H1 (cell line): ENCODE measurements around the gene ZBTB2. TPM values are rescaled to one million over a fixed set of nuclear protein-coding genes. Genes with fewer than 3 reads are reported as not detected.

Source experiments
- JUN ChIP-seq: IDR thresholded peaks from 2 replicates; pipeline ENCODE4 v1.6.1; 2011; ENCODE audit warnings: low read depth, mild to moderate bottlenecking, improper control_type of control experiment, low read length
- JUND ChIP-seq: IDR thresholded peaks from 2 replicates; pipeline ENCODE4 v1.6.1; 2011; ENCODE audit warnings: mild to moderate bottlenecking, improper control_type of control experiment, low read length
- KDM1A ChIP-seq: fragments of 200-600, 300-600 bp; sonication (generic); IDR thresholded peaks from 2 replicates; pipeline ENCODE4 v1.7.1; 2016; ENCODE audit warnings: mild to moderate bottlenecking, low read length, borderline replicate concordance
- KDM5A ChIP-seq: fragments of 200-600 bp; IDR thresholded peaks from 2 replicates; pipeline ENCODE4 v1.7.1; 2012; ENCODE audit warnings: mild to moderate bottlenecking, low read length, inconsistent platforms, mixed read lengths
- NRF1 ChIP-seq: IDR thresholded peaks from 2 replicates; pipeline ENCODE4 v1.6.1; 2011; ENCODE audit warnings: mild to moderate bottlenecking, low read depth, low read length, improper control_type of control experiment
- RXRA ChIP-seq: IDR thresholded peaks from 2 replicates; pipeline ENCODE4 v1.6.1; 2011; ENCODE audit warnings: low read depth, mild to moderate bottlenecking, low read length, moderate library complexity; ENCODE audit not compliant: insufficient read depth
- SP1 ChIP-seq: IDR thresholded peaks from 2 replicates; pipeline ENCODE4 v1.6.1; 2011; ENCODE audit warnings: low read depth, low read length
- ZNF274 ChIP-seq: IDR thresholded peaks from 2 replicates; pipeline ENCODE4 v1.7.0; 2012; ENCODE audit warnings: low read length, borderline replicate concordance; ENCODE audit errors: extremely low read depth
- polyA plus RNA-seq, 7 experiments: library from polyadenylated mRNA; depleted of rRNA in 3 of 7; stranded (reverse) in 5 of 7; unstranded in 2 of 7; fragments of >200 nt in 5 of 7; fragments of 200-250 nt in 2 of 7; gene quantifications; 1 replicate in 5 of 7; 2 replicates in 1 of 7; 4 replicates in 1 of 7; pipeline versions ENCODE4 v1.2.1 to v1.2.3, GENCODE V29; 2011 to 2013; ENCODE audit warnings: missing spikeins in 2 of 7, mixed read lengths in 2 of 7
- total RNA-seq: library from RNA; stranded (reverse); fragmentation: NEBNext Ultra II Directional; extraction: Animal tissue kit (Norgen Biotek cat#: 25700); gene quantifications from 2 replicates; pipeline ENCODE4 v1.2.1, GENCODE V29; 2021
- TF ChIP-seq, protein P1 (sequence below): fragments of 300-600 bp; sonication (generic); IDR thresholded peaks from 2 replicates; pipeline ENCODE4 v1.7.1; 2012; ENCODE audit warnings: low read length, moderate library complexity, mild to moderate bottlenecking, inconsistent platforms; ENCODE audit not compliant: insufficient replicate concordance
- TF ChIP-seq, protein P2 (sequence below): IDR thresholded peaks from 2 replicates; pipeline ENCODE4 v1.6.1; 2012; ENCODE audit warnings: inconsistent platforms

The ZBTB2 gene
- total and polyA plus RNA-seq, 2 of the 8 experiments (the other 6 are each of a cell fraction or from before 2014, with no cell fraction given), result 16.1 to 23.7 TPM

DNA sequence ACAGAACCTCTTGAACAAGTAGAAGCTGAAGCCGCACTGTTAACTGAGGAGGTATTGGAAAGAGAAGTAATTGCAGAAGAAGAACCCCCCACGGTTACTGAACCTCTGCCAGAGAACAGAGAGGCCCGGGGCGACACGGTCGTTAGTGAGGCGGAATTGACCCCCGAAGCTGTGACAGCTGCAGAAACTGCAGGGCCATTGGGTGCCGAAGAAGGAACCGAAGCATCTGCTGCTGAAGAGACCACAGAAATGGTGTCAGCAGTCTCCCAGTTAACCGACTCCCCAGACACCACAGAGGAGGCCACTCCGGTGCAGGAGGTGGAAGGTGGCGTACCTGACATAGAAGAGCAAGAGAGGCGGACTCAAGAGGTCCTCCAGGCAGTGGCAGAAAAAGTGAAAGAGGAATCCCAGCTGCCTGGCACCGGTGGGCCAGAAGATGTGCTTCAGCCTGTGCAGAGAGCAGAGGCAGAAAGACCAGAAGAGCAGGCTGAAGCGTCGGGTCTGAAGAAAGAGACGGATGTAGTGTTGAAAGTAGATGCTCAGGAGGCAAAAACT, 40.1 kb downstream of the ZBTB2 start (continued):
- TF ChIP-seq, protein P1, sequence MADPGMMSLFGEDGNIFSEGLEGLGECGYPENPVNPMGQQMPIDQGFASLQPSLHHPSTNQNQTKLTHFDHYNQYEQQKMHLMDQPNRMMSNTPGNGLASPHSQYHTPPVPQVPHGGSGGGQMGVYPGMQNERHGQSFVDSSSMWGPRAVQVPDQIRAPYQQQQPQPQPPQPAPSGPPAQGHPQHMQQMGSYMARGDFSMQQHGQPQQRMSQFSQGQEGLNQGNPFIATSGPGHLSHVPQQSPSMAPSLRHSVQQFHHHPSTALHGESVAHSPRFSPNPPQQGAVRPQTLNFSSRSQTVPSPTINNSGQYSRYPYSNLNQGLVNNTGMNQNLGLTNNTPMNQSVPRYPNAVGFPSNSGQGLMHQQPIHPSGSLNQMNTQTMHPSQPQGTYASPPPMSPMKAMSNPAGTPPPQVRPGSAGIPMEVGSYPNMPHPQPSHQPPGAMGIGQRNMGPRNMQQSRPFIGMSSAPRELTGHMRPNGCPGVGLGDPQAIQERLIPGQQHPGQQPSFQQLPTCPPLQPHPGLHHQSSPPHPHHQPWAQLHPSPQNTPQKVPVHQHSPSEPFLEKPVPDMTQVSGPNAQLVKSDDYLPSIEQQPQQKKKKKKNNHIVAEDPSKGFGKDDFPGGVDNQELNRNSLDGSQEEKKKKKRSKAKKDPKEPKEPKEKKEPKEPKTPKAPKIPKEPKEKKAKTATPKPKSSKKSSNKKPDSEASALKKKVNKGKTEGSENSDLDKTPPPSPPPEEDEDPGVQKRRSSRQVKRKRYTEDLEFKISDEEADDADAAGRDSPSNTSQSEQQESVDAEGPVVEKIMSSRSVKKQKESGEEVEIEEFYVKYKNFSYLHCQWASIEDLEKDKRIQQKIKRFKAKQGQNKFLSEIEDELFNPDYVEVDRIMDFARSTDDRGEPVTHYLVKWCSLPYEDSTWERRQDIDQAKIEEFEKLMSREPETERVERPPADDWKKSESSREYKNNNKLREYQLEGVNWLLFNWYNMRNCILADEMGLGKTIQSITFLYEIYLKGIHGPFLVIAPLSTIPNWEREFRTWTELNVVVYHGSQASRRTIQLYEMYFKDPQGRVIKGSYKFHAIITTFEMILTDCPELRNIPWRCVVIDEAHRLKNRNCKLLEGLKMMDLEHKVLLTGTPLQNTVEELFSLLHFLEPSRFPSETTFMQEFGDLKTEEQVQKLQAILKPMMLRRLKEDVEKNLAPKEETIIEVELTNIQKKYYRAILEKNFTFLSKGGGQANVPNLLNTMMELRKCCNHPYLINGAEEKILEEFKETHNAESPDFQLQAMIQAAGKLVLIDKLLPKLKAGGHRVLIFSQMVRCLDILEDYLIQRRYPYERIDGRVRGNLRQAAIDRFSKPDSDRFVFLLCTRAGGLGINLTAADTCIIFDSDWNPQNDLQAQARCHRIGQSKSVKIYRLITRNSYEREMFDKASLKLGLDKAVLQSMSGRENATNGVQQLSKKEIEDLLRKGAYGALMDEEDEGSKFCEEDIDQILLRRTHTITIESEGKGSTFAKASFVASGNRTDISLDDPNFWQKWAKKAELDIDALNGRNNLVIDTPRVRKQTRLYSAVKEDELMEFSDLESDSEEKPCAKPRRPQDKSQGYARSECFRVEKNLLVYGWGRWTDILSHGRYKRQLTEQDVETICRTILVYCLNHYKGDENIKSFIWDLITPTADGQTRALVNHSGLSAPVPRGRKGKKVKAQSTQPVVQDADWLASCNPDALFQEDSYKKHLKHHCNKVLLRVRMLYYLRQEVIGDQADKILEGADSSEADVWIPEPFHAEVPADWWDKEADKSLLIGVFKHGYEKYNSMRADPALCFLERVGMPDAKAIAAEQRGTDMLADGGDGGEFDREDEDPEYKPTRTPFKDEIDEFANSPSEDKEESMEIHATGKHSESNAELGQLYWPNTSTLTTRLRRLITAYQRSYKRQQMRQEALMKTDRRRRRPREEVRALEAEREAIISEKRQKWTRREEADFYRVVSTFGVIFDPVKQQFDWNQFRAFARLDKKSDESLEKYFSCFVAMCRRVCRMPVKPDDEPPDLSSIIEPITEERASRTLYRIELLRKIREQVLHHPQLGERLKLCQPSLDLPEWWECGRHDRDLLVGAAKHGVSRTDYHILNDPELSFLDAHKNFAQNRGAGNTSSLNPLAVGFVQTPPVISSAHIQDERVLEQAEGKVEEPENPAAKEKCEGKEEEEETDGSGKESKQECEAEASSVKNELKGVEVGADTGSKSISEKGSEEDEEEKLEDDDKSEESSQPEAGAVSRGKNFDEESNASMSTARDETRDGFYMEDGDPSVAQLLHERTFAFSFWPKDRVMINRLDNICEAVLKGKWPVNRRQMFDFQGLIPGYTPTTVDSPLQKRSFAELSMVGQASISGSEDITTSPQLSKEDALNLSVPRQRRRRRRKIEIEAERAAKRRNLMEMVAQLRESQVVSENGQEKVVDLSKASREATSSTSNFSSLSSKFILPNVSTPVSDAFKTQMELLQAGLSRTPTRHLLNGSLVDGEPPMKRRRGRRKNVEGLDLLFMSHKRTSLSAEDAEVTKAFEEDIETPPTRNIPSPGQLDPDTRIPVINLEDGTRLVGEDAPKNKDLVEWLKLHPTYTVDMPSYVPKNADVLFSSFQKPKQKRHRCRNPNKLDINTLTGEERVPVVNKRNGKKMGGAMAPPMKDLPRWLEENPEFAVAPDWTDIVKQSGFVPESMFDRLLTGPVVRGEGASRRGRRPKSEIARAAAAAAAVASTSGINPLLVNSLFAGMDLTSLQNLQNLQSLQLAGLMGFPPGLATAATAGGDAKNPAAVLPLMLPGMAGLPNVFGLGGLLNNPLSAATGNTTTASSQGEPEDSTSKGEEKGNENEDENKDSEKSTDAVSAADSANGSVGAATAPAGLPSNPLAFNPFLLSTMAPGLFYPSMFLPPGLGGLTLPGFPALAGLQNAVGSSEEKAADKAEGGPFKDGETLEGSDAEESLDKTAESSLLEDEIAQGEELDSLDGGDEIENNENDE, result no peak
- TF ChIP-seq KDM5A (no peak), RXRA (no peak), SP1 (no peak), JUND (no peak), NRF1 (no peak), KDM1A (no peak), JUN (no peak), ZNF274 (no peak)
- TF ChIP-seq, protein P2, sequence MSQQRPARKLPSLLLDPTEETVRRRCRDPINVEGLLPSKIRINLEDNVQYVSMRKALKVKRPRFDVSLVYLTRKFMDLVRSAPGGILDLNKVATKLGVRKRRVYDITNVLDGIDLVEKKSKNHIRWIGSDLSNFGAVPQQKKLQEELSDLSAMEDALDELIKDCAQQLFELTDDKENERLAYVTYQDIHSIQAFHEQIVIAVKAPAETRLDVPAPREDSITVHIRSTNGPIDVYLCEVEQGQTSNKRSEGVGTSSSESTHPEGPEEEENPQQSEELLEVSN, result no peak
- TF ChIP-seq, all 59 proteins: peak for 0
